Ovary (tissue), 3 donors: ENCODE results near the gene TCF7L1.

ENCODE experiments used
- CTCF ChIP-seq, 3 donors: fragments of 450-650 bp in 2 of 3; fragments of 200-600 bp in 1 of 3; IDR thresholded peaks; one replicate each; pipeline versions ENCODE4 v1.5.1 to v1.8.0; 2016 to 2022; ENCODE audit warnings: antibody characterized with exemption in 3 of 3, mild to moderate bottlenecking in 1 of 3
- EP300 ChIP-seq: sonication (generic); formaldehyde crosslinking; IDR thresholded peaks from one replicate; pipeline ENCODE4 v1.6.1; 2017; ENCODE audit warnings: antibody characterized with exemption
- POLR2A ChIP-seq: fragments of 450-650 bp; IDR thresholded peaks from one replicate; pipeline ENCODE4 v1.6.1; 2017; ENCODE audit warnings: antibody characterized with exemption, mild to moderate bottlenecking, moderate library complexity
- donor health status: DM: no; HTN: no; CAD: no.

GRCh38 chr2:85166021-85166420 is 32.8 kb downstream of the TCF7L1 start:
- TF ChIP-seq POLR2A (no peak), CTCF (IDR thresholded peaks at IDR 0.05) (no peak), EP300 (no peak)
